Thyroid gland (tissue), 4 donors: ENCODE results near the gene TFB1M. TPM values are rescaled to one million over a fixed set of nuclear protein-coding genes. Genes with fewer than 3 reads are reported as not detected.

Source experiments
- DNase-seq, 2 donors: peaks; one replicate each; pipeline ENCODE4 v3.0.0-alpha.2; 2019
- H3K27ac ChIP-seq, 3 donors: fragments of 200-600 bp; sonication (generic); 1 replicate in 2 of 3; 2 replicates in 1 of 3; pipeline ENCODE4 v1.5.1; 2016 to 2019; ENCODE audit warnings: mild to moderate bottlenecking in 1 of 3, moderate library complexity in 1 of 3
- H3K27me3 ChIP-seq: fragments of 200-600 bp; sonication (generic); one replicate; pipeline ENCODE4 v1.5.1; 2019
- H3K36me3 ChIP-seq, 2 donors: fragments of 200-600 bp; sonication (generic); one replicate each; pipeline ENCODE4 v1.5.1; 2016 to 2019
- H3K4me1 ChIP-seq, 2 donors: fragments of 200-600 bp; sonication (generic); one replicate each; pipeline ENCODE4 v1.5.1; 2017 to 2019
- H3K4me3 ChIP-seq, 3 donors: fragments of 200-600 bp; sonication (generic); replicated peaks in 1 of 3; 1 replicate in 2 of 3; 2 replicates in 1 of 3; pipeline ENCODE4 v1.5.1; 2016; ENCODE audit warnings: mild to moderate bottlenecking in 1 of 3
- H3K9me3 ChIP-seq: fragments of 200-600 bp; sonication (generic); one replicate; pipeline ENCODE4 v1.5.1; 2017
- CTCF ChIP-seq, 6 experiments: fragments of 200-600 bp in 3 of 6; fragments of 450-650 bp in 3 of 6; sonication (generic) in 3 of 6; IDR thresholded peaks; one replicate each; pipeline ENCODE4 v1.5.1; 2016 to 2019; ENCODE audit warnings: antibody characterized with exemption in 6 of 6, mild to moderate bottlenecking in 2 of 6, inconsistent platforms in 1 of 6, moderate library complexity in 1 of 6
- POLR2A ChIP-seq, 2 donors: fragments of 450-650 bp; IDR thresholded peaks; one replicate each; pipeline ENCODE4 v1.6.1; 2017; ENCODE audit warnings: antibody characterized with exemption in 2 of 2, mild to moderate bottlenecking in 2 of 2, moderate library complexity in 1 of 2
- WGBS, 2 donors: methylation state at CpG; one replicate each; pipeline ENCODE4 v1.1.5; 2017; 5-methylcytosine and 5-hydroxymethylcytosine counted together
- intact Hi-C: fragments of 100-400 bp; cut with DNase I; formaldehyde crosslinking; loops from one replicate; pipeline ENCODE4 v1.15.1; 2023
- total RNA-seq, 4 donors: library from RNA; depleted of rRNA; stranded (reverse); fragments of >200 nt; gene quantifications; one replicate each; pipeline ENCODE4 v1.2.3, GENCODE V29; 2016

Gene TFB1M
- total RNA-seq, 4 donors from 2014 or later, result 13.9 to 28.1 (median 21.2) TPM

- Histone ChIP-seq H3K36me3 (no peaks in the 10 kb centered on the region), H3K4me1 (peaks cover 3 to 21% of the 10 kb centered on the region in 2 donors), H3K4me3 (no peak overlapping the region), H3K27ac (no peak overlapping the region), H3K27me3 (no peaks in the 10 kb centered on the region), H3K9me3 (no peaks in the 10 kb centered on the region)
- no peak for TF ChIP-seq POLR2A (IDR thresholded peaks at IDR 0.05)
- WGBS, 2 donors, result 85 to 88% methylated on average over 5 of the region's 5 CpGs
- DNase-seq, result no peak
- intact Hi-C loops, result no loop called here
Measured at GRCh38 chr6:155351273-155352129, 37.2 kb upstream of the TFB1M start.

- intact Hi-C loops, result no loop called here
- H3K4me1 ChIP-seq, result peaks cover 3 to 21% of the 10 kb centered on the region in 2 donors
- WGBS, 2 donors, result 44 to 56% methylated on average over 6 of the region's 6 CpGs
Measured at GRCh38 chr6:155349956-155350355, 35.7 kb upstream of the TFB1M start.

DNA sequence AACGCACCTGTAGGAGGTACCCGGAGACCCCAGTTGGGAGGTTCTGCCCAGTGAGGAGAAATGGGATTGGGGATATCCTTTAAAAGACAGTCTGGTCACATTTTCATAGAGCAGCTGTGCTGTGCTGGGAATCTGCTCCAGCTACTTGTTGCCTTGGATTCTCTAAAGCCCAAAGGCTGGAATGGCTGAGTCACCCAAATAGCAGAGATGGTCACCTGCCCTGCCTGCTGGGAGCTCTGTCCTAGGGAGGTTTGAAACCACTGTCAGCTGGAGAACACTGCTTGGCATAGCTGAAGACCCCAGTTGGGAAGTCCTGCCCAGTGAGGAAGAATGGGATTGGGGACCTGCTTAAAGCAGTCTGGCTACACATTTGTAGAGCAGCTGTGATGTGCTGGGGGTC, 34.8 kb upstream of the TFB1M start:
- Histone ChIP-seq H3K4me1 (peaks cover 3 to 21% of the 10 kb centered on the region in 2 donors), H3K9me3 (no peaks in the 10 kb centered on the region), H3K36me3 (no peaks in the 10 kb centered on the region), H3K27ac (no peak overlapping the region), H3K4me3 (no peak overlapping the region), H3K27me3 (no peaks in the 10 kb centered on the region)
- DNase-seq, result no peak
- intact Hi-C loops, result no loop called here
- TF ChIP-seq CTCF (IDR thresholded peaks at IDR 0.05), result no peak
- no peak for TF ChIP-seq POLR2A (IDR thresholded peaks at IDR 0.05)
- WGBS, 2 donors, result 100% methylated on average over 2 of the region's 2 CpGs

More at GRCh38 chr6:155349956-155350355, 35.7 kb upstream of the TFB1M start:
- Histone ChIP-seq H3K4me3 (no peak overlapping the region), H3K9me3 (no peaks in the 10 kb centered on the region), H3K27me3 (no peaks in the 10 kb centered on the region), H3K27ac (no peak overlapping the region), H3K36me3 (no peaks in the 10 kb centered on the region)
- DNase-seq, result peak; percentile 45 to 59
- TF ChIP-seq POLR2A (IDR thresholded peaks at IDR 0.05) (no peak), CTCF (IDR thresholded peaks at IDR 0.05) (no peak)

DNA sequence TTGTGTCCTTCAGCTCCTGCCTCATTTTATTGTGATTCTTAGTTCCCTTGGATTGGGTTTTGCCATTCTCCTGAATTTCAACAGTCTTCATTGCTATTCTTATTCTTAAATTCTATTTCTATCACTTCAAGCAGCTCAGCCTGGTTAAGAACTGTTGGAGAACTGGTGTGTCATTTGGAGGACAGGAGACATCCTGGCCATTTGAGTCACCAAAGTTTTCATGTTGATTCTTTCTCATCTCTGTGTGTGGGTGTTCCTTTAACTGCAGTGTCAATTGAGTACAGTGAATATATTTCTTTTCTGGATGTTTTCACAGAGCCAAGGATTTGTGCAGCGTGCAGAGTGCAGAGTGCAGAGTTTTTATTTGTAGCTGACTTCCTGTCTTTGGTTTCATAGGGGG, 33.5 kb upstream of the TFB1M start:
- no peak for TF ChIP-seq POLR2A (IDR thresholded peaks at IDR 0.05)
- Histone ChIP-seq H3K4me1 (peaks cover 3 to 13% of the 10 kb centered on the region in 2 donors), H3K27ac (no peak overlapping the region), H3K27me3 (no peaks in the 10 kb centered on the region), H3K4me3 (no peak overlapping the region), H3K9me3 (no peaks in the 10 kb centered on the region), H3K36me3 (no peaks in the 10 kb centered on the region)
- DNase-seq, result no peak
- 86 to 92% methylated on average over 1 of the region's 1 CpG for WGBS, 2 donors
- intact Hi-C loops, result no loop called here

DNA sequence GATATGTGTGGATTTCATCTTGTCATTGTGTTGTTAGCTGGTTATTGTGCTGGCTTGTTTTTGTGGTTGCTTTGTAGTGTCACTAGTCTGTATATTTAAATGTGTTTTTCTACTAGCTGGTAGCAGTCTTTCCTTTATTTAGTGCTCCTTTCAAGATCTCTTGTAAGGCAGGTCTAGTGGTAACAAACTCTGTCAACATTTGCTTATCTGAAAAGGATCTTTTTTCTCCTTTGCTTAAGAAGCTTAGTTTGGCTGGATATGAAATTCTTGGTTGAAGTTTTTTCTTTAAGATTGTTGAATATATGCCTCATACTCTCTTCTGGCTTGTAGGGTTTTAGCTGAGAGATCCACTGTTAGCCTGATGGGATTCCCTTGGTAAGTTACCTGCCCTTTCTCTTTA, 32.7 kb upstream of the TFB1M start:
- Histone ChIP-seq H3K27ac (no peak overlapping the region), H3K4me3 (no peak overlapping the region), H3K9me3 (no peaks in the 10 kb centered on the region), H3K36me3 (no peaks in the 10 kb centered on the region), H3K27me3 (no peaks in the 10 kb centered on the region), H3K4me1 (peaks cover 0 to 8% of the 10 kb centered on the region in 2 donors)
- intact Hi-C loops, result no loop called here
- TF ChIP-seq CTCF (IDR thresholded peaks at IDR 0.05) (no peak), POLR2A (IDR thresholded peaks at IDR 0.05) (no peak)
- DNase-seq, result no peak

- H3K4me1 ChIP-seq, result no peaks in the 10 kb centered on the region
- H3K36me3 ChIP-seq, result no peaks in the 10 kb centered on the region
- TF ChIP-seq CTCF (IDR thresholded peaks at IDR 0.05), result no peak
- no peak for TF ChIP-seq POLR2A (IDR thresholded peaks at IDR 0.05)
- WGBS, 2 donors, result 94 to 99% methylated on average over 2 of the region's 2 CpGs
- H3K27me3 ChIP-seq, result no peaks in the 10 kb centered on the region
- intact Hi-C loops, result no loop called here
- no peak for DNase-seq
- H3K27ac ChIP-seq, result no peak overlapping the region
- H3K9me3 ChIP-seq, result no peaks in the 10 kb centered on the region
- H3K4me3 ChIP-seq, result no peak overlapping the region
Measured at GRCh38 chr6:155344341-155345006, 30.2 kb upstream of the TFB1M start.
